GM18517 (cell line): Measurements from ENCODE around the gene FKBP8.

ENCODE experiments used
- ATAC-seq: cut with Tn5 transposase; IDR thresholded peaks from one replicate; pipeline ENCODE4 v1.9.1; 2021; ENCODE audit warnings: mild to moderate bottlenecking, moderate library complexity; ENCODE audit not compliant: unreplicated experiment

FKBP8 gene

DNA sequence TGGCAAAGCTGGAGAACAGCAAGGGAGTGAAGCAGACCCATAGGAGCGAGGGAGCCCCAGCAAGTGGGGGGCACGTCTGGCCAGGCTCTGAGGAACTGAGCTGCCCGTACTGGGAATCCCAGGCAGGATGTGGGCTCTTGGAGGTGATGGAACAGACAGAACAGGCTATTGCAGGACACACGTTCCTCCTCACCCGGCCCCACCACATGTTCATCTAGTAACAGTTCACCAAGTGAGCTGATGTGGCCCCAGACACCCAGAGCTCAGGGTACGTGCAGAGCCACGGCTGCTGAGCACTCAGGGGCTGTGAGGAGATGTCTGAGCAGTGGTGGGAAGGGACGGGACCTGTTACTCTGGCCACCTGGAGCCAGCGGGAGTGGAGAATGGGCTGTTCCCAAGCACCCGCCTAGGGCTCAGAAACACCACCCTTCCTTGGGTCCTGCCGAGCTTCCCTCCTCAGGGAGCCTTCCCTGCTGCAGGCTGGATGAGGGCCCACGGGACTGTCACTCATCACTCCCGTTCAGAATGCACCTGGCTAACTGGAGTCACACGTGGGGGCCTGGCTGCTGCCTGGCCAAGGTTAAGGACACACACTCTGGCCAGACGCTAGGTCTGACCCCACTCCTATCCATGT is 39.9 kb downstream of the FKBP8 start:
- ATAC-seq = no peak

- no peak for ATAC-seq
Observed at GRCh38 chr19:18502638-18503294, 40.6 kb downstream of the FKBP8 start.

DNA sequence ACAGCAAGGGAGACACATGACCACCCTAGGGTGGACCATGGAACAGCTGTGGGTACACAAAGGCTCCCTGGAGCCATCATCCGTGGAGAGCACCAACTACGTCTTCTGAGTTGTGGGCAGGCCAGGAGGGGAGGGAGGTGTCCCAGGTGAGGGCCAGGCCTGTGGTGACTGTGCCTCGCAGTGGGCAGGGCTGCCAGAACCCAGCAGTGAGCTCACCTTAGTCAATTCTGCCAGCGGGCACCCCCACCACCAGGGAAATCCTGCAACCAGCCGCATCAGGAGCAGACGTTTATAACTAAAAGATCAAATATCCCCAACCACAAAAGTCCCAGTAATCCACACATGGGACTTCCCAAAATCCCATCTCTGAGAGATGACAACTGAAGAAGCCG is 41.1 kb downstream of the FKBP8 start:
- no peak for ATAC-seq

DNA sequence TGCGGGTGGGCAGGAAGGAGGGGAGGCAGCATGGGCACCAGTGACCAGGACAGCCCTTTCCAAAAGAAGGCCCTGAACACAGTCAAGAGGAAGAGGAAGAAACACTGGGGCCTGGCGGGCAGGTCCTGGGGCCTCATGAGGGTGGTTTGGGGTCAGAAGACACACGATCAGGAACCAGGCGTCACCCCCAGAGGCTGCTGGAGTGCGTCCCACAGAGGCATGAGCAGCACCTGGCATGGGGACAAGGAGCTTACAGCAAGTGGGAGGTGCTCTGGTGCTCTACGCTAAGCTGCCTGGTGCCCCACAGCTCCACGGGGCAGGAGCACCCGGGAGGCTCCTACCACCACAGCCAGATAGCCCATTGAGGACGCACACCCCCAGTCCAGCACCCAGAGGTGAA is 41.5 kb downstream of the FKBP8 start:
- no peak for ATAC-seq

- ATAC-seq = no peak
Observed at GRCh38 chr19:18501351-18501750, 42.0 kb downstream of the FKBP8 start.

- ATAC-seq = no peak
Observed at GRCh38 chr19:18500799-18501198, 42.6 kb downstream of the FKBP8 start.

DNA sequence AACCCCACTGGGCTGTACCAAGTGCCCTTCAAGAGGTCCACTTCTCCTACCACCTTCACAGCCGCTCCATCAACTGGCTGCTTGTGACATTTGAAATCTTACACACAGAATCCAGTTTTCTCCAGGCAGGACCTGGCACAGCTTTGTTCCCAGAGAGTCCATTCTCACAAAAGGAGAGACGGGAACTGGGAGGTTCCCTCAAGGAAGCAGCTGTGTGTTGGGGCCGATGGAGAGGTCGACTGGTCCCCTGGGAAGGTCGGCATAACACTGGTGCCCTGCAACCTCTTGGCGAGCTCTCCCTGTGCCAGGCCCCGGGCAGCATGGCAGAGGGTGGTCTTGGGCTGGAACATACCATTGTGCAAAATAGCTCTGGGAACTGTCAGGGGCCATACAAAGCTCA is 43.0 kb downstream of the FKBP8 start:
- ATAC-seq = no peak

DNA sequence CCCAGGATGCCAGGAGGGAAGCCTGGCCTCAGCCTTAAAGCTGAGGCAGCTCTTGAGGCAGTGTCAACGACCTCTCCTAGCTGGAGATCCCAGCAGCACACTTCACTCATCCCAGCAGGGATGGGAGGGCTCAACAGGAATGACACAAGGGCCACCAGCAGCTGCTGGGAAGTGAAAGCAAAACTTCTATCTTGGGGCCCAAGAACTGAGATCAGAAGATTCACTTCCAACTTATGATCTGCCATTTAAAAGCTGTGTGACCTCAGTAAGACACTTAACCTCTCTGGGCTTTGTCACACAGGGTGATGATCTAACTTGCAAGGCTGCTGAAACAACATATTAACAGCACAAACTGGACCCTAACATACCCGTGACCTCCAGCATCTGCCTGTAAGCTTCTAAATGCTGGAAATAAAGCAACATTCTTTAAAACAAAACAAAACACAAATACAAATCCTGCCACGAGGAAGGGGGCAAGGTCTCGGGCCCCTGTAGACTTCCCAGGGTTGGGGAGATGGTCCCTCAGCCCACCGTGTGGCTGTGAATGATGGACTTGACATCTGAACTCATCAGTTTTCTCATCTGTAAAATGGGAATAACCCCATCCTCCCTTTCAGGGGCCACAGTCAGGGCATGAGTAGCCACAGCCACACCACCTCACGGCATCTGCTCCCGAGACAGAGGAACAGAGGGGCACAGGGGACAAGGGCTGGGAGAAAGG is 44.2 kb downstream of the FKBP8 start:
- ATAC-seq = no peak

DNA sequence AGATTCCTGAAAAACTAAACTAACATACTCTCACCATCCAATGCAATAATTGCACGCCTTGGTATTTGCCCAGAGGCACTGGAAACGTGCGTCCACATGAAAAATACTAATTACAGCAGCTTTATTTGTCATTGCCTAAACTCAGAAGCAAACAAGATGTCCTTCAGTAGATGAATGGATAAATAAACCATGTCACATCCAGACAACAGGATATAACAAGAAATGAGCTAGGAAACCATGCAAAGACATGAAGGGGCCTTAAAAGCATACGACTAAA is 46.5 kb downstream of the FKBP8 start:
- no peak for ATAC-seq

DNA sequence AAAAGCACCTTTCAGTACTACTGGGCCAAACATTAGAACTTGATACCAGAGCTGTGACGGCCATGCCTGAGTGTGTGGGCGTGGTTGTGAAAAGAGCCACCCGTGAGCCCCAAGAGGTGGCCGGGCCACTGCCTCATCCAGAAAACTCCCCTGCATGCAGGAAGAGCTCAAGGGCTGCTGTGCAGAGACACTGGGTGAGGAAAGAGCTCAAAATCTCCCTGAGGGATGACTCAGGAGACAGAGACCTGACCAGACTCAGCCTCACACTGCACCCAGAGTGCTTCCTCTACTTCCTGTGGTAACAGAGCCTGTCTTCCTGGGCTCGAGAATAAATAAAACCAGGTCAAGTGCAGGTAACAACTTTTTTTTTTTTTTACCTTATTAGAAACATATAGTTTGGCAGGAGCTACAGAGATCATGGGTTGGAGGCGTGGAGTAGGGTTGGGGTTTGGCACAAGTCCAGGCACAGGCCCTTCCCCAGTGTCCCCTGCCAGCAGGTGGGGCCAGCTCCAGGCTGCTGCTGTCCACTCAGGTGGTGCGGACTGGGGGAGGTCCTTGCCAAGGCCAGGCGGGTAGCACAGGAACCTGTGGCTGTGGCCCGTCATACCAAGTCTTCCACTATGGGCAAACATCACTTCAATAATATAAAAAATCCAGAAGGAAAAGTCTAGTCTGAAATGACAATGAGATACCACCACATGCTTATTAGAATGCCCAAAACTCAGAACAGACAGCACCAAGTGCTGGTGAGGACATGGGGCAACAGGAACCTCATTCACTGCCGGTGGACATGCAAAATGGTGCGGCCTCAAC is 47.0 kb downstream of the FKBP8 start:
- ATAC-seq = no peak

DNA sequence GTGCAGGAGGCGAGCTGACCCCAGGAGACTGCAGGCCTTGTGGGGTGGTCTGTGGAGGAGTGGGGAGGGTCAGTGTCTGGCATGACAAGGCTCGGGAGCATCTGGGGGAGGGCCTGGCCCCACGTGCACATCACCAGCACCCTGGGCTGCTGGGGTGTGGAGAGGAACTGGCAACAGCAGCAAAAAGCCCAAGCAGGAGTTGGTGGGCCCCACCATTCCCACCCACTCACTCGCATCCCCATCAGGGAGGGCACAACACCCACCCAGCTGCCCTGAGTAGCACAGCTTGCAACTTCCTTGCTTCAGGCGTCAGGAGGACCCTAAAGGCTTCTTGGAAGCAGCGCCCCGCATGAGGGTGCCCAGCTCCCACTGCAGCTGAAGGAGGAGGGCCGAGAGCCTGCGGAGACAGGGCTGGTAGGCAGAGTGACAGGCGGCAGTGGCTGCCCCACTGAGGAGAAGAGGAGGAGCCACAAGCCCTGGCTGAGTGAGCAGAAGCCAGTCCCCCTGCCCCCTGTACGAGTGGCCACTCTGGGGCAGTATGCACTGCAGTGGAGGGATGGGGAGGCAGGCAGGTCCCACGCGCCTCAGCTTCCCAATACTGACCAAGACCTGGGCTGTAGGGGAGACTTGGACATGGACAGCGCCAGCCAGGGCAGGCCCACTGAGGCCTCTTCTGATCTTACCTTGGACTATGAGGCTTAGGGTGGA is 48.0 kb downstream of the FKBP8 start:
- ATAC-seq = no peak

GRCh38 chr19:18494267-18494607 is 49.1 kb downstream of the FKBP8 start:
- no peak for ATAC-seq

DNA sequence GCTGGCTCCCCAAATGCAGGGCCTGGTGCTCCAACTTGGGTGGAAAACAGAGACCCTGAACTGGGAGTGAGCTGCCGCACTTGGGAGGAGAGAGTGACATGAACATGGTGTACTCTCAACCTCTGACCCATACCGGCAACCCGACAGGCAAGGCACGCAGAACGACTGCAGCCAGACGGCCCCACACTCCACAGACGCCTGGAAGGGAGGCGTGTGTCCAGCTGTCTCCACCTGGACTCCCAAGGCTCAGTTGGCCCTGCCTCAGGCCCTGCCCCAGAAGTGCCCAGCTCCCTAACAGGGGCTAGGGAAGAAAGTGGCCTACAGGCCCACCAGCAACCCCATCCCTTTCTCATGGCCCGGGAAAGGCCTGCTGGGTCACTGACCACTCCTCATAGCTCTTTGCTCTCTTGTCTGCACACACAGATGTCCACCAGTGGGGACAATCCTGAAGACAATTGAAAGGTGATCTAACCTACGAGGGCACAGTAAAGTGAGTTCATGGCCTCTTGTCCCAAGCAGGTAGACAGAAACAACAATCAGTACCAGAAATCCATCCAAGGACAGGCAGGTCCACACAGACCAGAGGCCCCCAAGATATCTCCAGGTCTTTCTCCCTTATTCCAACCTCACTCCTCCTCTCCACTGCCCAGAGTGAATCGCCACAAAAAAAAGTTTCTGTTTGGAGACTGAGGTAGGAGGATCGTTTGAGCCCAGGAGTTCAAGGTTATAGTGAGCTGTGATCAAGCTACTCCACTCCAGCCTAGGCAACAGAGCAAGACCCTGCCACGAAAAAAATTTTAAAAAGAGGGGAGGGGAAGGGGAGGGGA is 49.7 kb downstream of the FKBP8 start:
- ATAC-seq = no peak

- ATAC-seq = no peak
Observed at GRCh38 chr19:18491995-18492953, 51.1 kb downstream of the FKBP8 start.

DNA sequence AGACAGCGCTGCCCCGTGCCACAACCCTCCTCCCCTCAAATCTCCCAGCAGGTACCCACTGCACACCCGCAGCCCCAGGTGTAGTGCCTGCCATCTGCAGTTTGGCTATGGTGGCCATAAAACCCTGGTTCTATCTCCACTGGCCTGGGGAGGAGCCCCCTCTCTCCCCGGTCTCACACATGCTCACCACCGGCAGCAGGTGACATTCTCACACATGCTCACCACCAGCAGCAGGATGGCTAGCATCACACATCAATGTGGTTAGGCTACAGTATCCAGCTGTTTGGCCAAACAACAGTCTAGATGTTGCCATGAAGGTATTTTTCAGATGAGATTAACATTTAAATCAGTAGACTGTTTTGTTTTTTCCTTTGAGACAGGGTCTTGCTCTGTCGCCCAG is 52.6 kb downstream of the FKBP8 start:
- no peak for ATAC-seq

DNA sequence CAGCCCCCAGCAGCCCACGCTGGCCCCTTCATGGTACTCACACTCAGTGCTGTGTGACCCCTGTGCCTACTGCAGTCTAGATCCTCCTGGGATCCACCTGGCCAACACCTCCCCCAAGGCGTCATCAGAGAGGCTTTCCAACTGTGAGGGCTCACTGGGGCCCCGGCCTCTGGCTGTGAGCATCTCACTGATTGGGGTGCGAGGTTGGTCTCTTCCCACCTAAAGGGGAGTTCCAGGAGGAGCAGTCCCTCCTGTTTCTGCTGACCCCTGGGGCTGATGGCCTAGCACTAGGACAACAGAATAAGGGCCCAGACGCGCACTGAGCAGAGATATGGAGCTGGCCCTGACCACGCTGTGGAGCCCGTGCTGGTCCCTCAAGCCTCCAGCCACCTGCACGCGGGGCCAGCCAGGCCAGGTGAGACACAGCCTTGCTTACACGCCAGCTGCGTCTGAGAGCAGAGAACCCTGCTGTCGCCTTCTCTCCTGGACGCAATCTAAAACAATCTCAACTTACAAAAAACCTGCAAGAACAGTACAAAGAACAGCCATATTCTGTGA is 53.7 kb downstream of the FKBP8 start:
- no peak for ATAC-seq

DNA sequence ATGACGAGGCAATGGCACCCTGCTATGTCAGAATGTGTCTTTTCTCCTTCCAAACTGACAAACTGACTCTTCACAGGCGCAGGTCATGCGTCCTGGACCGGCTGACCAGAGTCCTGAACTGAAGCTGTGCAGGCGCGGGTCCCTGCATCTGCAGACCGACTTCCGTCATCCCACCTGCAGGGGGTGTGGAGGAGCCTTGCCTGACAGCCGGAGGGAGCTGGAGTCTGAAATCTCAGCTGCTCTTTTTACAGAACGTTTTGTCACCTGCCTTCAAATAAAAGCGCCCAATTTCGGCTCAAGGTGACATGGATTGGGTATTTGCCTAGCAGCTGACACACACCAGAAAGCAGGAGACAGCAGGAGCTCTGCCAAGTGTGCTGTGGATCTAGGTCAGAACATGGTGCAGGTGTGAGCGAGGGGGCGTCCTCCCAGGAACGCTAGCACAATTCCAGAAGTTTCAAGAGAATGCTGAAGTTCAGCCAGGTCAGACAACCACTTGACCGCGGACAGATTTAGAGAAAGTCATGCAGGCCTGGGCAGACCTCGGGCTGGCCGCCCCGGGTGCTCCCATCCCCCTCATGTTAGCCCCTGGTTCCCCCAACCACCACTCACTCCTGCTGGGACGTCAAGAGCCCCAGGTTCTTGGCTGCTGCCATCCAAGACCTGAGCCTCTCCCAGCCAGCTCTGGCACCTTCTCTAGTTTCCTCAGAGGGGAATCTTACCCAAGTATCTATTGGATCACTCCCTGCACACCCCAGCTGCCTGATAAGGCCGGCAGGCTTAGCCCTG is 54.3 kb downstream of the FKBP8 start:
- no peak for ATAC-seq

DNA sequence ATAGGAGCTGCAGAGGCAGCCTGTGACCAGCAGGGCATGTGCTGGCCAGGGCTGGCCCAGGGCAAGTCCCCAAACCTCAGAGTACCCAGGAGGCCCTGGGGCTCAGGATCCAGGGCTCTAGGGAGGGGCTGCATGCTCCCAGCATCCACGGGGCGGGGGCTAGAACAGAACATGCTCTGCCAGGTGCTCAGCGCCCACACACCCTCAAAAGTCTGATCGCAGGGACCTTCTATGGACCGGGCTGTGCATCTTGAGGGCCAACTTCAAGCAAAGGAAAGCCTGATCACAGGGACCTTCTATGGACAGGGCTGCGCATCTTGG is 55.0 kb downstream of the FKBP8 start:
- no peak for ATAC-seq
